Stimulated activated CD4-positive, alpha-beta T cell treated with anti-CD3 and anti-CD28 coated beads, Interleukin-4, amount 100 ng/mL, for 24 hours (primary cell): Measurements from ENCODE around the gene CFAP58.

Experiments used
- DNase-seq: peaks from one replicate; pipeline ENCODE4 v3.0.0-alpha.2; 2020

CFAP58 gene

DNA sequence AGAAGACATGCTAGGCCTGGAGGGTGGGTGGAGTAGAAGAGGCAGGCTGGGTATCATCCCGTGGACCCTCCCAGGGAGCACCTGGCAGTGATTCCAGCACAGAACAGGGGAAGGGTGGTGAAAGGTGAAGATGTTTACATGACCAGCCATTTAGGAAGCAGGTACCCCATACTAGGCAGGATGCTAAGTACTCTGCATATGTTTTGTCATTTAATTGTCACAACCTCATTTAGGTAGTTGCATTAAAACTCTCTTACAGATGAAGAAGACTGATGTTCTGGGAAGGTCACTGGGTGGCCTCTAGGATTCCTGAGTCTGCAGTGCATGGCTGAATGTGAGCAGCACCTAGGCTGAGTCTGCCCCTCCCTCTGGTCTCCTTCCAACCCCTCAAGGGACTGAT, 30.5 kb upstream of the CFAP58 start:
- no peak for DNase-seq

DNA sequence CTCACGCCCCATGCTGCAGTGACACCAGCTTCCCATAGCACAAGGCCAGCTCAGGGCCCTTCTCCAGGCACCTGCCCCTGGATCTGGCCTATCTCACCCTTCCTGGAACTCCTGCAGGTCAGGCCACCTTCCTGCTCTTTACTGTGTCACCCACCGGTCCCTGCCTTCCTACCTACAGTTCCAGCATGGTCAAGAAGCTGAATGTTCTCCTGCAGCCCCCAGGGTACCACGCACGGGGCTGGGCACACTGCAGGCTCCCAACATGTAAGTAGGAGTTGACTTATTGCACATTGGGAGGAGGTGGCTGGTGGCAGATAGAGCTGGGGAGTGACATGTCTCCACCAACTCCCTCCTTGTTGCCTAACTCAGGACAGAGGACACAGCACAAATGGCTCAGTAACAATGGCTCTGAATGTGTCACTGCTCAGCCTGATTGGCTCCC, 29.9 kb upstream of the CFAP58 start:
- DNase-seq = no peak

- no peak for DNase-seq
These were observed 29.4 kb upstream of the CFAP58 start for GRCh38 chr10:104324221-104324686.

- DNase-seq = no peak
These were observed 28.7 kb upstream of the CFAP58 start for GRCh38 chr10:104324931-104325330.

DNA sequence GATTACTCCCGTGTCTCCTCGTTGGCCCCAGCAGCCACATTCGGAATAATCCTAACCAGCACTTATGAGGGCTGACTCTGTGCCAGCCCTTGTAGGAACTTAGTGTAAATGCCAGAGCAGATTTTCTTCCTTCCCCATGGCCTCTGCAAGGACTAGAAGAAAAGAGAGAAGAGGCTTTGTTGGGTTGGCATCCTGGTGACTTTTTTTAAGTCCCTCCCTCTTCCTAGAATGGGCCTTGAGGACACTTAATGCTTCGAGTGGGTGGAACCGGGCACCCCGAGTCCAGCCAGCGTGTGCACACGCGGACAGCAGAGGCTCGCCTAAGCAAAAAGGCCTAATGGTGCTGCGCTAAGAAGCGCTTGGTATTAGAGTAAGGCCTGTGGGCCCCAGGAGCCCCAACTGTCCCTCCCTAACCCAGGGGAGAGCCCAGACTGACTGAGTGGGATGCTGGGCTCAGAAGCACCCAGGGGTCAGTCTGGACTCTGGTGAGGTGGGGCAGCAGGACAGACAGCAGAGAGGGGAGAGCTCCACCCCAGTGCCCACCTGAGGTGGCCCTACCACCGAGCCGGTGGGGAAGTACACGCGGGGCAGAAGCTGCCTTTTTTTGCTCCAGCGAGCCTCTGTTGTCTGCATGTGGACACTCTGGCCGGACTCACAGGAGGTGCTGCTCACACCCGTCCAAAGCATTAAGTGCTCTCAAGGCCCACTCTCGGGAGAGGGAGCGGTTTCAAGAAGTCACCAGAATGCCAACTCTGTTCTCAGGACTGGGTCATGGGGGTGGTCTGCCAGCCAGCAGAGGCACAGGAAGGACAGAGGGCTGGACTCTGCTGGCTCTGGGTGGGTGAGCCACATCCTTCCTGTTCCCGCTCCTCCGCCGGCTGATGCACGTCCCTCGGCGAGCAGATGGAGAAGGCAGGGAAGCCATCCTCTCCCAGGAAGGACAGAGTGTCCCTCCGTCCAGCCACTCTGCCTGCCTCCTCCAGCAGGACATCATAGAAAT, 27.9 kb upstream of the CFAP58 start:
- no peak for DNase-seq

DNA sequence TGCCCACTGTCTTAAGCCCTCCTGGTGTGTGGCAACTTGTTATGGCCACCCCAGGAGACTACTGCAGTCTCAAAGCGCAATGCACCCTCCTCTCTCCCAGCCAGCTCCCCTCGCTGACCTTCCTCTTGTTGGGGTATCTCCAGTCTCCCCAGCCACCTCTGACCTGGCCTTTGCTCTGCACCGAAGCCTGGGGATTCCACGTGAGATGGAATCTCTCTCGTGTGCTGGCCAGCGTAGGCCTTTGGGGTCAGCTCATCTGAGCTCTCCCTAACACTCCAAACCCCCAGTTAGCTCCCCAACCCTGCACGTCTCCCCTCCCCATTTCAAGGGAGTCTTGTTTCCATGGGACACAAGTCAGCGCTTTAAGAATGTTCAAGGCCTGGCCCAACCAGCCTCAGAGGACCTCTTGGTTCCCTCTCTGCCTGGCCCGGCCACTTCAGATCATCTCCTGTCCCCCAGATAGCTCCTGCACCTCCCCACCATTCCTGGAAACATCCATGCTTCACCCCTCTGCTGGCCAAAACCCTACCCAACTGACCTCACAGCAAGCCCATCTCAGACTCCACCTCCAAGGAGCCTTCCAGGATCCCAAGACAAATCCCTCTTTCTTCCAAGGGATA, 26.5 kb upstream of the CFAP58 start:
- no peak for DNase-seq

DNA sequence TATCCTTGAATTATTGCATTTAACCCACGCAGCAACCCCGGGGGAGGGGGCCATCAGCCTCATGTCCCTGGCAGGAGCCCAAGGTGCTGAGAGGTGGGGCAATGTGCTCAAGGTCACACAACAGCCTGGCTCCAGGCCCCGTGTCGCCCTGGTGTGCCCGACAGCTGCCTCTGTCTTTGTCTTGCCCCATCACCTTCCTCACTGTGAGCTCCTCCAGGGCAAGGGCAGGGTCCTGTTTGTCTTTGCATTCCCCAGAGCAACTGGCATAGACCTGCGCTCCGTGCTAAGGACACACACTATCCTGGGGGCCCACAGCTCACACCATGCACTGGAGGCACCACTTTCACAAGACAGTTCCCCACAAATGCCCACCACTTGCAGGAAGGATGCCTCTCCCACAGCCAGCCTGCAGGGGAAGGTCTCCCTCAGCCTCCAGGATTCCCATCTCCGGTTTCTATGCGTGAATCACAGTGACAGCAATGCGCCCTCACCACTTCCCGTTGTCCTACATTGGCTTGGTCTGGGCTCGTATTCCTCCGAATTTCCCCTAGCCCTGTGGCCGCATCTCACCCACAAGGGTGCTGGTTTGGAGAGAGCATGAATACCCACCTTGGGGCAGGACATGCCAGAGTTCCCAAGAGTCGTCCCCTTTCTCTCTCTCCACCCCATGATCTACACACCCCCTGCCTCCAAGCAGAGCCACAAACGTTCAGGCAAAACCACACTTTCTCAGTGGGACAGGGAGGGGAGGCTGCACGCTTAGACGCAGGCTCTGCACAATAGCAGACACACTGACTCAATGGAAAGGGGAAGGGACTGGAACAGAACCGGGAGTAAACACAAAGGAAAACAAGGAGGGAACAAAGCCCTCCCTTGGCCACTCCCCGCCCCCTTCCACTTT, 25.6 kb upstream of the CFAP58 start:
- no peak for DNase-seq

DNA sequence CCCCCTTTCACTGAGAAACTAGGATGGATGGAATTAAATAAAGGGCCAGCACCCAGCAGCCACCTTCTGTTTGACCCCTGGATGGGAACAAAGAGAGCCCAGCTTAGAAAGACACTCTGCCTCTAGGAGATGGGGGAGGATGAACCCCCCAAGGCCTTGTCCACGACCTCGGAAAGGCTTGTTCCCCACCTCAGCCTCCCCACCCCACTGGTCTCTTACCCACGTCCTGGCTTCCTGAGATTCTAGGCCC, 25.1 kb upstream of the CFAP58 start:
- no peak for DNase-seq

DNA sequence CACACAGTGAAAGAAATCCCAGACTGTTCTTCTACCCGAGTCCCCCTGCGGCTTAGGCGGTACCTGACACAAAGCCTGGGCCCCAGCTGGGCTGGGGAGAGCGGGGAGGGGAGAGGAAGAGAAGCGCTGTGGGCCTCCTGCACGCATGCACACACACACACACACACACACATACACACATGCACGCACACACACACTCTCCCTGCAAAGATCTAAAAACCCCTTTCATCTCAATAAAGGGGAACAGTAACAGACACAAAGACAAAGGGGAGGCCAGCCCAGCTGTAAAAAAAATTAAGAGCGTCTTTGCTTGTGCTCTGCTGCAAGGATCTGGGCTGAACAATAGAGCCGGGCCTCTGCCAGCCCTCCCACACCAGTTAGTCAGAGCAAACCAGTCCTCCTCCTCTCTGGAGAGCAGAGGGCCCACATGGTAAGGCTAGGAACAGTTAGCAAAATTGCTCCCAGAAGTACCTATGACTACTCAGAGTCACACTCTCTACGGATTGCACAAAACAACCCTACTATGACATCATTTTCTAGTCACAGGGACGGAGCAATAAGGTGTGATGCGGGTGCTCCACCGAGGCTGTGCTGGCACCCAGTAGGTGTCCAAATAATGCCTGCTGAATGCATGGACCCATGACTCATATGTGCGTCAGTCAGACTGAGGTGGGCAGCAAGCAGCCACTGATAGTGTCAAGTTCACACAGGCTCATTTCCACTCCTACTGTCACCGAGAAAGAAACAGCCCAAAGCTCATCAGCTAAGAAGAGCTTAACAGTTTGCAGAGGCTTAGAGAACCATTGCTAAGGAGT, 24.5 kb upstream of the CFAP58 start:
- peak; percentile 90 for DNase-seq

GRCh38 chr10:104329735-104330134, 23.9 kb upstream of the CFAP58 start:
- DNase-seq = no peak

GRCh38 chr10:104330168-104331110, 23.2 kb upstream of the CFAP58 start:
- no peak for DNase-seq

GRCh38 chr10:104331208-104331838, 22.3 kb upstream of the CFAP58 start:
- no peak for DNase-seq

DNA sequence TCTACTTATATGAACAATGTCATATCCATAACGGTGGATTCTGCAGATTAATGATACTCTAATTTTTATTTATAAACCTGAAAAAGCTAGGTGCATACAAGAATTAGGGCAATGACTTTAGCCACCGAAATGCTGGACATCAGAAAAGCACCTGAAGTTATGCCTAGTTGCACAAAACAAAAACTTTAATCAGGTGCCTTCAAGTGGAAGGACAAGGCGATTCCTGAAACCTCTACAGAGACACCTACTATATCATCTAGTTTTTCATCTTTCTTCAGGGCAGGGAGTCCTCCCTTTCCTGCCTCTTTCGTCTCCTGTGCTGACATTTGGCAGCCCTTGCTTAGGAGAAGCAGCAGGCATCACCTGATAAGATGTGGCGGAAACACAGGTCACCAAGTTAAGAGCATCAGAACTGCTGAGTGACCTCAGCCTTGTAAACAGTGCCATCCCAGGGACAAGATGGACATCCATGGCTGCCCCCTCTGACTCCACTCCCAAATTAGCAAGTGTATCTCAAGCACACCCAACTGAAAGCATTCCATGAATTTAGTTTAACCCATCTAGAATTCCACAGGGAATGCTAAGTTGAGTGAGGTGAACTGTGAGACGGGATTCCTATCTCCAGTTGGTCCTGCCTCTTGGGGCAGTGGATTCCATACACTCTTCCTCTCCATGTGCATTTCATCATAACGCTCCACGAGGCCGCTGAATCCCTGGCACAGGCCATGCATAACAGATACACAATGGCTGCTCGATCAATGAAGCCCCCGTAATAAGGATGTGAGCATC, 21.2 kb upstream of the CFAP58 start:
- no peak for DNase-seq

DNA sequence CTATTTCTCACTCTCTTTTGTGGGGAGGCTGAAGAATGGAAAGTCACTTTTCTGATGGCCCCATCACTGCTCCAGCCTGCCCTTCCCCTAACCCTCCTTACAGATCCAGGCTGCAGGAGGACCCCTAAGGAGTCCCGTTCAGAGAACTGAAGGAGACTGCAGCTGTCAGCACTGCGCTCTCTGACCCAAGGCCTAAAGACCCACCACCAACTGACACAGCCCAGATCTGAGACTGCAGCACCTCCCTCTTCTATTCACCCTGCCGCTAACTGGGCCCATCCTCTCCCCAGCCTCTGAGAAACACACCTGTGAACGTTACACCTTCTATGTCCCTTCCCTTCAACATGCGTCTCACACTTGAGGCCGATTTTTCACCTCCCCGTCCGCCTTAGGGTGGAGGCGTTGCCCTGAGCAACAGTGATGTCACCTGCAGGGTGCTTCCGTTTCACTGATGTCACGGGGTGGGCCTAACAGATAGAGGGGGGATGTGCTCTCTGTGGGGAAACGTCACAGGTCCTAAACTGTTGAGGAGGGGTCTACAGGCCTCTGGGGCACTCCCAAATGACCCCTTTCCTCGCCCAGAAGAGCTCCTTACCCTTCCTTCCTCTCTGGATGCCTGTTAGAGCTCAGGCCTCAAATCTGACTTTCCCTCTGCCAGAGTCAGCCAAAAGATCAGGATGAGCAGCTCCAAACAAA, 20.5 kb upstream of the CFAP58 start:
- DNase-seq = peak; percentile 51

- no peak for DNase-seq
These were observed 19.8 kb upstream of the CFAP58 start for GRCh38 chr10:104333728-104334373.

- no peak for DNase-seq
These were observed 19.1 kb upstream of the CFAP58 start for GRCh38 chr10:104334561-104334960.

GRCh38 chr10:104334965-104335650, 18.5 kb upstream of the CFAP58 start:
- DNase-seq = peak; percentile 4
